Measurements from ENCODE around the gene FGGY. TPM values are rescaled to one million over a fixed set of nuclear protein-coding genes. Genes with fewer than 3 reads are reported as not detected.
A peak's percentile ranks its signal among the peaks of the same experiment; 100 is the strongest.

The FGGY gene
- total RNA-seq, 1 experiment from 2014 or later: 14.6 TPM

DNA sequence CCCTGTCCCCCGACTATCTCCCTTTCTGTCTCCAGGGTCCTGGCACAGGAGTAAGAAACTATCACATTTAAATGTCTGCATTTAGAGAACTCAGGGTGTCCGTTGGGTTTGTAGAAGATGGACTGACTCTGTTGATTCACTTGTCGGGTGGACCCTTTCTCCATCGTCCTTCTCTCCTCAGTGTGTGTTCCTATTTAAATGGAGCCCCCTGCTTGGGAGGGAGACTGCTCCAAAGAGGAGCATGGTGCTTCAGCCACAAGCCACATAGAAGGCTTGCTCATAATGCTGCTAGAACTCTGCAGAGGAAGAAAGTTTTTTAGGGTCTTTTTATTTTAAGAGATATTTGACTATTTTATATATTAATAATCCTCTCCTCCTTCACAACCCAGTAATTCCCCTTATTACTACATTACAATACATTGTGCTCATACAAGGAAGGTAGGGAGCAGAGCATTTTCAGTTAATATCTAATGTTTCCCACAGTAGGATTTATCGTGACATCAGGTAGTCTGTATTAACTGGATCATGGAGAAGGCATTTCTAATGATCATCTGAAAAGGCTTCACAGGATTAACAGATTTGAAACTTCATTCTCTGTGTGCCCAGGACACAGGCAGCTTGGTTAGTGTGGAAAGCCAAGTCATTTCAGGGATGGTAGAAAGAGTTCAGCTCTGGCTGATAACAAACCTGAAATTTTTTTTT is 13.8 kb downstream of the FGGY start:
- Histone ChIP-seq H2BK5ac (ENCODE audit: insufficient read length, low read length) (no peak overlapping the region), H3K9ac (ENCODE audit: extremely low read depth, insufficient read length, low read length) (no peak overlapping the region), H3K79me1 (ENCODE audit: insufficient read depth, low read depth, low read length, poor library complexity, severe bottlenecking) (no peaks in the 10 kb centered on the region), H3T11ph (ENCODE audit: low read length) (no peak overlapping the region), H3K4me1 (ENCODE audit: insufficient read depth, low read length) (peaks cover 6% of the 10 kb centered on the region; the same call in 1 of the 2 replicates), H3K79me2 (ENCODE audit: insufficient read depth, low read length) (no peaks in the 10 kb centered on the region), H3K4ac (ENCODE audit: low read depth, low read length) (no peak overlapping the region), H3K18ac (ENCODE audit: insufficient read length, low read depth, low read length) (no peak overlapping the region), H3K9me3 (ENCODE audit: control insufficient read depth, low read depth, low read length) (no peaks in the 10 kb centered on the region), H3K27ac (ENCODE audit: insufficient read length, low read depth, low read length) (no peak overlapping the region), H2BK20ac (ENCODE audit: low read depth, low read length, poor library complexity, severe bottlenecking) (no peak overlapping the region), H4K91ac (ENCODE audit: insufficient read length, low read depth, low read length) (no peak overlapping the region), H4K5ac (ENCODE audit: insufficient read length, low read depth, low read length) (no peak overlapping the region), H4K8ac (replicated peaks; ENCODE audit: insufficient read length, low read depth, low read length) (no peak overlapping the region), H2BK12ac (ENCODE audit: insufficient read length, low read depth, low read length) (no peak overlapping the region), H3K14ac (ENCODE audit: insufficient read depth, low read length) (no peak overlapping the region), H2AK5ac (ENCODE audit: insufficient read length, low read length) (no peak overlapping the region), H2BK15ac (ENCODE audit: low read depth, low read length) (no peak overlapping the region), H3K56ac (ENCODE audit: insufficient read length, low read depth, low read length) (no peak overlapping the region), H3K27me3 (ENCODE audit: insufficient read depth, low read length) (no peaks in the 10 kb centered on the region), H3K23me2 (ENCODE audit: insufficient read length, low read depth, low read length, poor library complexity, severe bottlenecking) (no peaks in the 10 kb centered on the region), H2AFZ (ENCODE audit: low read length) (no peak overlapping the region), H4K20me1 (ENCODE audit: control insufficient read depth, insufficient read depth, insufficient read length) (no peaks in the 10 kb centered on the region), H2BK120ac (ENCODE audit: low read depth, low read length, poor library complexity, severe bottlenecking) (no peak overlapping the region), H3K23ac (ENCODE audit: insufficient read length, low read depth, low read length) (no peak overlapping the region), H3K4me2 (ENCODE audit: insufficient read depth, insufficient read length, low read length) (no peak overlapping the region)
- H3K9me3 Mint-ChIP-seq: peaks cover 3 to 5% of the 10 kb centered on the region in 2 experiments; a peak in 3 of 5 replicates
- H3K4me1 Mint-ChIP-seq: peaks cover 25 to 29% of the 10 kb centered on the region in 2 experiments
- no peak for DNase-seq
- H3K4me3 Mint-ChIP-seq: no peak overlapping the region
- H3K27ac Mint-ChIP-seq: peak overlapping the region in 1 of 3 experiments; percentile 83; a peak in 1 of 7 replicates
- TF ChIP-seq, protein P1, sequence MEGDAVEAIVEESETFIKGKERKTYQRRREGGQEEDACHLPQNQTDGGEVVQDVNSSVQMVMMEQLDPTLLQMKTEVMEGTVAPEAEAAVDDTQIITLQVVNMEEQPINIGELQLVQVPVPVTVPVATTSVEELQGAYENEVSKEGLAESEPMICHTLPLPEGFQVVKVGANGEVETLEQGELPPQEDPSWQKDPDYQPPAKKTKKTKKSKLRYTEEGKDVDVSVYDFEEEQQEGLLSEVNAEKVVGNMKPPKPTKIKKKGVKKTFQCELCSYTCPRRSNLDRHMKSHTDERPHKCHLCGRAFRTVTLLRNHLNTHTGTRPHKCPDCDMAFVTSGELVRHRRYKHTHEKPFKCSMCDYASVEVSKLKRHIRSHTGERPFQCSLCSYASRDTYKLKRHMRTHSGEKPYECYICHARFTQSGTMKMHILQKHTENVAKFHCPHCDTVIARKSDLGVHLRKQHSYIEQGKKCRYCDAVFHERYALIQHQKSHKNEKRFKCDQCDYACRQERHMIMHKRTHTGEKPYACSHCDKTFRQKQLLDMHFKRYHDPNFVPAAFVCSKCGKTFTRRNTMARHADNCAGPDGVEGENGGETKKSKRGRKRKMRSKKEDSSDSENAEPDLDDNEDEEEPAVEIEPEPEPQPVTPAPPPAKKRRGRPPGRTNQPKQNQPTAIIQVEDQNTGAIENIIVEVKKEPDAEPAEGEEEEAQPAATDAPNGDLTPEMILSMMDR (conservative IDR thresholded peaks at IDR 0.05): no peak
- no peaks in the 10 kb centered on the region for H3K27me3 Mint-ChIP-seq (ENCODE audit: low read depth)
- WGBS (ENCODE audit: extremely low coverage, insufficient read length, low lambda C conversion rate): no CpG with 5 or more reads among the region's 5 CpGs
- peaks cover 0 to 12% (median 3%) of the 10 kb centered on the region in 3 experiments; a peak in 4 of 7 replicates for H3K36me3 Mint-ChIP-seq (ENCODE audit: insufficient read depth in 1 of 3, low read depth in 3 of 3)
